ENCODE results near the gene HDAC2.
A peak's percentile ranks its signal among the peaks of the same experiment; 100 is the strongest.
"Not testable (repeated sequence)": the region's sequence is repeated elsewhere in the genome, so short reads cannot be mapped to it uniquely, and the experiment has no call there.

The HDAC2 gene

GRCh38 chr6:113920663-113921267, 50.2 kb downstream of the HDAC2 start:
- peak; percentile 26 for FAIRE-seq
- DNase-seq (ENCODE audit: insufficient read length, low spot score) = no peak

GRCh38 chr6:113910285-113910684, 60.7 kb downstream of the HDAC2 start:
- not testable (repeated sequence) for DNase-seq (ENCODE audit: insufficient read length, low spot score); FAIRE-seq

GRCh38 chr6:113909224-113909856, 61.6 kb downstream of the HDAC2 start:
- peak; percentile 63 for DNase-seq (ENCODE audit: insufficient read length, low spot score)
- no peak for FAIRE-seq

GRCh38 chr6:113908801-113909200, 62.1 kb downstream of the HDAC2 start:
- DNase-seq (ENCODE audit: insufficient read length, low spot score) = no peak
- no peak for FAIRE-seq

- FAIRE-seq (no peak), DNase-seq (ENCODE audit: insufficient read length, low spot score) (no peak)
These were observed 63.7 kb downstream of the HDAC2 start for GRCh38 chr6:113907102-113907815.

GRCh38 chr6:113903666-113904330, 67.2 kb downstream of the HDAC2 start:
- DNase-seq (ENCODE audit: insufficient read length, low spot score) (no peak), FAIRE-seq (no peak)

GRCh38 chr6:113901482-113901881, 69.5 kb downstream of the HDAC2 start:
- FAIRE-seq = no peak
- DNase-seq (ENCODE audit: insufficient read length, low spot score) = no peak

GRCh38 chr6:113894712-113895674, 76.0 kb downstream of the HDAC2 start:
- DNase-seq (ENCODE audit: insufficient read length, low spot score) = no peak
- FAIRE-seq = no peak

GRCh38 chr6:113893866-113894265, 77.1 kb downstream of the HDAC2 start:
- FAIRE-seq = no peak
- no peak for DNase-seq (ENCODE audit: insufficient read length, low spot score)

- DNase-seq (ENCODE audit: insufficient read length, low spot score) (no peak), FAIRE-seq (no peak)
These were observed 77.5 kb downstream of the HDAC2 start for GRCh38 chr6:113893451-113893850.

GRCh38 chr6:113888956-113889630, 81.9 kb downstream of the HDAC2 start:
- DNase-seq (ENCODE audit: insufficient read length, low spot score) = no peak
- no peak for FAIRE-seq

- FAIRE-seq (no peak), DNase-seq (ENCODE audit: insufficient read length, low spot score) (no peak)
These were observed 82.5 kb downstream of the HDAC2 start for GRCh38 chr6:113888493-113888892.

GRCh38 chr6:113886512-113886911, 84.4 kb downstream of the HDAC2 start:
- DNase-seq (ENCODE audit: insufficient read length, low spot score) (no peak), FAIRE-seq (no peak)

- DNase-seq (ENCODE audit: insufficient read length, low spot score) (no peak), FAIRE-seq (no peak)
These were observed 86.9 kb downstream of the HDAC2 start for GRCh38 chr6:113884011-113884410.
